Measurements from ENCODE around the gene DACT1. TPM values are rescaled to one million over a fixed set of nuclear protein-coding genes. Genes with fewer than 3 reads are reported as not detected.

Gene DACT1
- polyA plus RNA-seq, 1 experiment: 17.8 TPM

- DNase-seq (ENCODE audit: low read depth): no peak
- H3K4me3 ChIP-seq (ENCODE audit: low read depth, low read length): no peak overlapping the region
- POLR2A ChIA-PET: no interaction called here
- H3K27me3 ChIP-seq (ENCODE audit: control insufficient read depth, insufficient read depth, low read length): no peaks in the 10 kb centered on the region
- no peak for TF ChIP-seq CTCF (IDR thresholded peaks at IDR 0.05; ENCODE audit: insufficient read depth, low read depth, low read length)
- H3K36me3 ChIP-seq (ENCODE audit: control insufficient read depth, insufficient read depth, low read length): no peaks in the 10 kb centered on the region
- CTCF ChIA-PET: interaction anchor here (1.6 kb wide), 1 partner anchor 196 kb away, joined by 6 read pairs; no protein-coding TSS in a partner anchor
Observed at GRCh38 chr14:58697266-58697929, 59.6 kb downstream of the DACT1 start.

Other genes with a start within 250 kb of the DACT1 start
- not detected in 2 replicates for gene TOMM20L, start 242.0 kb upstream of the DACT1 start, polyA plus RNA-seq (2011; rRNA removed)
- 20.0 and 21.5 TPM in 2 replicates for gene TIMM9, start 210.4 kb upstream of the DACT1 start, polyA plus RNA-seq (2011; rRNA removed)
- gene KIAA0586, start 210.2 kb upstream of the DACT1 start, polyA plus RNA-seq (2011; rRNA removed): 9.4 and 13.1 TPM in 2 replicates